NK-92 (cell line): ENCODE data around the gene ALDH3B2.
"Not testable (repeated sequence)": the region's sequence is repeated elsewhere in the genome, so short reads cannot be mapped to it uniquely, and the experiment has no call there.

Experiments used
- DNase-seq: peaks from one replicate; lab custom pipeline; 2025; ENCODE audit not compliant: unreplicated experiment; lab: John Stamatoyannopoulos, UW

Gene ALDH3B2

GRCh38 chr11:67631411-67631810 is 43.0 kb downstream of the ALDH3B2 start:
- DNase-seq, result no peak

- DNase-seq, result no peak
Observed at GRCh38 chr11:67630943-67631331, 43.5 kb downstream of the ALDH3B2 start.

GRCh38 chr11:67630228-67630942 is 44.0 kb downstream of the ALDH3B2 start:
- peak; percentile 69 for DNase-seq

GRCh38 chr11:67629386-67630227 is 44.8 kb downstream of the ALDH3B2 start, which contains the start of gene NUDT8:
Gene NUDT8 (minus strand): TSS chr11:67629937. CDS start chr11:67629911, 26 bp downstream.
- DNase-seq, result no peak

- no peak for DNase-seq
Observed at GRCh38 chr11:67628710-67629385, 45.6 kb downstream of the ALDH3B2 start.

GRCh38 chr11:67627812-67628624 is 46.4 kb downstream of the ALDH3B2 start:
- DNase-seq, result no peak

GRCh38 chr11:67627441-67627811 is 47.0 kb downstream of the ALDH3B2 start:
- DNase-seq, result no peak

- no peak for DNase-seq
Observed at GRCh38 chr11:67626970-67627369, 47.5 kb downstream of the ALDH3B2 start.

- DNase-seq, result not testable (repeated sequence)
Observed at GRCh38 chr11:67626131-67626833, 48.1 kb downstream of the ALDH3B2 start.

GRCh38 chr11:67623795-67624194 is 50.6 kb downstream of the ALDH3B2 start:
- not testable (repeated sequence) for DNase-seq

GRCh38 chr11:67622905-67623304 is 51.5 kb downstream of the ALDH3B2 start:
- not testable (repeated sequence) for DNase-seq

- DNase-seq, result not testable (repeated sequence)
Observed at GRCh38 chr11:67621928-67622327, 52.5 kb downstream of the ALDH3B2 start.

- not testable (repeated sequence) for DNase-seq
Observed at GRCh38 chr11:67620621-67621020, 53.8 kb downstream of the ALDH3B2 start.

GRCh38 chr11:67619683-67620618 is 54.5 kb downstream of the ALDH3B2 start:
- not testable (repeated sequence) for DNase-seq

GRCh38 chr11:67618901-67619659 is 55.3 kb downstream of the ALDH3B2 start:
- DNase-seq, result not testable (repeated sequence)

GRCh38 chr11:67617243-67617953 is 57.0 kb downstream of the ALDH3B2 start:
- no peak for DNase-seq

GRCh38 chr11:67616431-67617242 is 57.8 kb downstream of the ALDH3B2 start:
- no peak for DNase-seq
